SK-N-SH (cell line): ENCODE data around the gene KLF13. TPM values are rescaled to one million over a fixed set of nuclear protein-coding genes. Genes with fewer than 3 reads are reported as not detected.

Experiments
- CTCF ChIA-PET: fragments of 300-600, 350-600 bp; formaldehyde crosslinking; extraction: SDS; loops from one replicate; lab custom pipeline; 2021; lab: Yijun Ruan, JAX
- POLR2A ChIA-PET: fragments of 350-600 bp; sonication (Branson Sonifier 250); formaldehyde crosslinking; extraction: SDS; loops from one replicate; lab custom pipeline; 2020; ENCODE audit warnings: antibody characterized with exemption, inconsistent platforms; lab: Yijun Ruan, JAX
- DNase-seq: peaks from one replicate; pipeline ENCODE4 v3.0.0; 2012
- H2AFZ ChIP-seq: fragments of 200-600 bp; sonication (generic); 2 replicates; pipeline ENCODE4 v1.8.1; 2016; ENCODE audit warnings: antibody characterized with exemption, mild to moderate bottlenecking, low read depth
- H3F3A ChIP-seq: fragments of 200-600 bp; sonication (generic); replicated peaks from 2 replicates; pipeline ENCODE3; 2016; ENCODE audit warnings: antibody characterized with exemption, mild to moderate bottlenecking; ENCODE audit not compliant: insufficient read depth
- H3K27ac ChIP-seq, 2 experiments: fragments of 200-500 bp in 1 of 2; fragments of 200-600 bp in 1 of 2; sonication (Bioruptor generic) in 1 of 2; sonication (generic), shearing (Covaris generic) in 1 of 2; 2 replicates each; pipeline versions ENCODE4 v1.5.1 to v1.6.1; 2014 to 2016; ENCODE audit warnings: low read depth in 2 of 2, inconsistent platforms in 1 of 2, low read length in 1 of 2, mild to moderate bottlenecking in 1 of 2, mixed read lengths in 1 of 2
- H3K27me3 ChIP-seq: fragments of 200-600 bp; sonication (generic), shearing (Covaris generic); 2 replicates; pipeline ENCODE4 v1.6.1; 2016; ENCODE audit warnings: mixed run types; ENCODE audit not compliant: insufficient read depth
- H3K36me3 ChIP-seq, 2 experiments: fragments of 200-500 bp in 1 of 2; fragments of 200-600 bp in 1 of 2; sonication (Bioruptor generic) in 1 of 2; sonication (generic) in 1 of 2; replicated peaks in 1 of 2; 2 replicates each; pipeline versions ENCODE3 to v1.5.1; 2014 to 2016; ENCODE audit warnings: low read length in 1 of 2, mild to moderate bottlenecking in 1 of 2; ENCODE audit not compliant: insufficient read depth in 2 of 2, control insufficient read depth in 1 of 2
- H3K4me1 ChIP-seq, 2 experiments: fragments of 200-500 bp in 1 of 2; fragments of 200-600 bp in 1 of 2; sonication (Bioruptor generic) in 1 of 2; sonication (generic), shearing (Covaris generic) in 1 of 2; 2 replicates each; pipeline versions ENCODE4 v1.5.1 to v1.6.1; 2014 to 2016; ENCODE audit warnings: low read depth in 1 of 2, low read length in 1 of 2, mixed run types in 1 of 2; ENCODE audit not compliant: insufficient read depth in 2 of 2, control insufficient read depth in 1 of 2
- H3K4me2 ChIP-seq: fragments of 200-600 bp; sonication (generic), shearing (Covaris generic); 2 replicates; pipeline ENCODE4 v1.6.1; 2017; ENCODE audit warnings: mixed run types
- H3K4me3 ChIP-seq, 2 experiments: fragments of 200-500 bp in 1 of 2; fragments of 200-600 bp in 1 of 2; sonication (Bioruptor generic) in 1 of 2; sonication (generic), shearing (Covaris generic) in 1 of 2; 2 replicates each; pipeline versions ENCODE4 v1.5.1 to v1.8.1; 2014 to 2016; ENCODE audit warnings: low read depth in 2 of 2, inconsistent platforms in 1 of 2, low read length in 1 of 2, mild to moderate bottlenecking in 1 of 2, mixed read lengths in 1 of 2, moderate library complexity in 1 of 2
- H3K79me2 ChIP-seq: fragments of 200-600 bp; sonication (generic); 2 replicates; pipeline ENCODE4 v1.8.1; 2017; ENCODE audit warnings: mild to moderate bottlenecking; ENCODE audit not compliant: insufficient read depth
- H3K9ac ChIP-seq: fragments of 200-600 bp; sonication (generic); 2 replicates; pipeline ENCODE4 v1.6.1; 2017; ENCODE audit warnings: mixed run types
- H3K9me2 ChIP-seq: fragments of 200-600 bp; sonication (generic); 2 replicates; pipeline ENCODE4 v1.6.1; 2017; ENCODE audit warnings: mixed run types
- H3K9me3 ChIP-seq: fragments of 200-600 bp; sonication (generic); 2 replicates; pipeline ENCODE4 v1.6.1; 2017; ENCODE audit warnings: mixed run types, mild to moderate bottlenecking, moderate library complexity
- H4K20me1 ChIP-seq: fragments of 200-600 bp; sonication (generic); 2 replicates; pipeline ENCODE4 v1.6.1; 2017; ENCODE audit warnings: mild to moderate bottlenecking, mixed run types; ENCODE audit not compliant: insufficient read depth
- CHD2 ChIP-seq: fragments of 150-350 bp; IDR thresholded peaks from 2 replicates; pipeline ENCODE4 v1.6.1; 2018; ENCODE audit warnings: low read length; ENCODE audit not compliant: partially characterized antibody
- ELF1 ChIP-seq: IDR thresholded peaks from 2 replicates; pipeline ENCODE4 v1.4.0; 2012
- EP300 ChIP-seq, 2 experiments: IDR thresholded peaks; 2 replicates each; pipeline versions ENCODE4 v1.4.0 to v1.6.1; 2012; ENCODE audit warnings: borderline replicate concordance in 1 of 2, low read depth in 1 of 2, low read length in 1 of 2
- FOSL2 ChIP-seq: IDR thresholded peaks from 2 replicates; pipeline ENCODE4 v1.4.0; 2012; ENCODE audit warnings: low read depth, mild to moderate bottlenecking, moderate library complexity, borderline replicate concordance
- MAX ChIP-seq: IDR thresholded peaks from 2 replicates; pipeline ENCODE4 v1.4.0; 2012; ENCODE audit warnings: low read depth
- MEF2A ChIP-seq: IDR thresholded peaks from 2 replicates; pipeline ENCODE4 v1.4.0; 2012; ENCODE audit warnings: low read depth, borderline replicate concordance
- MXI1 ChIP-seq: IDR thresholded peaks from 2 replicates; pipeline ENCODE4 v1.6.1; 2012; ENCODE audit warnings: mild to moderate bottlenecking, low read depth, low read length, improper control_type of control experiment
- NFIC ChIP-seq: IDR thresholded peaks from 2 replicates; pipeline ENCODE4 v1.4.0; 2012; ENCODE audit warnings: borderline replicate concordance
- POLR2AphosphoS5 ChIP-seq: IDR thresholded peaks from 2 replicates; pipeline ENCODE4 v1.6.1; 2012; ENCODE audit warnings: low read depth, low read length
- SIN3A ChIP-seq: IDR thresholded peaks from 2 replicates; pipeline ENCODE4 v1.6.1; 2012; ENCODE audit warnings: low read depth, mild to moderate bottlenecking, low read length, moderate library complexity, borderline replicate concordance
- TCF12 ChIP-seq: IDR thresholded peaks from 2 replicates; pipeline ENCODE4 v1.4.0; 2012
- USF1 ChIP-seq: IDR thresholded peaks from 2 replicates; pipeline ENCODE4 v1.4.0; 2012; ENCODE audit warnings: low read depth, borderline replicate concordance
- USF2 ChIP-seq: fragments of 150-350 bp; IDR thresholded peaks from 2 replicates; pipeline ENCODE4 v1.6.1; 2017; ENCODE audit warnings: antibody characterized with exemption, low read length, low read depth, borderline replicate concordance
- WGBS: methylation state at CpG from one replicate; pipeline ENCODE4 v1.1.6; 2017; ENCODE audit warnings: low lambda C conversion rate; 5-methylcytosine and 5-hydroxymethylcytosine counted together
- polyA plus RNA-seq, 3 experiments: library from polyadenylated mRNA; depleted of rRNA; stranded (reverse); fragments of >200 nt; gene quantifications; 2 replicates each; pipeline ENCODE4 v1.2.3, GENCODE V29; 2012

Gene KLF13
- polyA plus RNA-seq, 1 of the 3 experiments (the other 2 are of a cell fraction), result 7.1 TPM

GRCh38 chr15:31330836-31331235, 4.2 kb downstream of the KLF13 start:
- Histone ChIP-seq H3F3A (peaks cover 5% of the 10 kb centered on the region), H3K4me2 (no peak overlapping the region), H3K4me1 (peaks cover 0 to 60% of the 10 kb centered on the region in 2 experiments; a peak in 1 of 4 replicates), H3K27ac (peak overlapping the region in 1 of 2 experiments; percentile 11; a peak in 1 of 4 replicates), H3K36me3 (no peaks in the 10 kb centered on the region), H3K27me3 (no peaks in the 10 kb centered on the region), H3K9ac (no peak overlapping the region), H4K20me1 (peaks cover 68% of the 10 kb centered on the region), H3K9me3 (no peaks in the 10 kb centered on the region), H3K9me2 (no peaks in the 10 kb centered on the region), H2AFZ (no peak overlapping the region), H3K4me3 (no peak overlapping the region), H3K79me2 (peaks cover 63% of the 10 kb centered on the region)
- 82% methylated on average over 4 of the region's 4 CpGs for WGBS
- ChIA-PET POLR2A (no interaction called here), CTCF (interaction anchor here (0.8 to 0.9 kb wide), 2 partner anchors 104 to 158 kb away, joined by 3 read pairs; no protein-coding TSS in a partner anchor)
- TF ChIP-seq MEF2A (no peak), SIN3A (no peak), TCF12 (no peak), ELF1 (no peak), CHD2 (no peak), MAX (no peak), FOSL2 (no peak), USF2 (no peak), POLR2AphosphoS5 (no peak), USF1 (no peak)
- no peak for DNase-seq

- TF ChIP-seq NFIC (no peak), MXI1 (no peak), EP300 (IDR thresholded peaks at IDR 0.05; ENCODE audit: borderline replicate concordance in 1 of 2, low read depth in 1 of 2, low read length in 1 of 2) (peak in 1 of 2 experiments; percentile 7; a peak in 1 of 4 replicates)
- no peak overlapping the region for H2AFZ ChIP-seq
- peak; percentile 47 for DNase-seq
- no peaks in the 10 kb centered on the region for H3K27me3 ChIP-seq
- H3K4me1 ChIP-seq, result peaks cover 0 to 64% of the 10 kb centered on the region in 2 experiments; a peak in 1 of 4 replicates
- H4K20me1 ChIP-seq, result peaks cover 73% of the 10 kb centered on the region
- H3K36me3 ChIP-seq, result no peaks in the 10 kb centered on the region
- H3K9me2 ChIP-seq, result no peaks in the 10 kb centered on the region
- peak overlapping the region in 1 of 2 experiments; percentile 79; a peak in 1 of 4 replicates for H3K27ac ChIP-seq
- ChIA-PET POLR2A (no interaction called here), CTCF (no interaction called here)
- H3K79me2 ChIP-seq, result peaks cover 69% of the 10 kb centered on the region
- peaks cover 5% of the 10 kb centered on the region for H3F3A ChIP-seq
- no peaks in the 10 kb centered on the region for H3K9me3 ChIP-seq
- H3K4me2 ChIP-seq, result no peak overlapping the region
- no peak overlapping the region for H3K9ac ChIP-seq
- no peak overlapping the region for H3K4me3 ChIP-seq
- 79% methylated on average over 3 of the region's 5 CpGs for WGBS
Measured at GRCh38 chr15:31331389-31331788, 4.8 kb downstream of the KLF13 start.
